ENCODE data around the gene GALNT9. TPM values are rescaled to one million over a fixed set of nuclear protein-coding genes. Genes with fewer than 3 reads are reported as not detected.

GALNT9 gene
- total RNA-seq, 2 experiments from 2014 or later: not detected

GRCh38 chr12:132237772-132238487, 91.5 kb downstream of the GALNT9 start:
- Mint-ChIP-seq H3K9me3 (no peaks in the 10 kb centered on the region), H3K4me3 (no peak overlapping the region), H3K36me3 (ENCODE audit: low read depth) (no peaks in the 10 kb centered on the region), H3K27ac (no peak overlapping the region), H3K4me1 (ENCODE audit: low read depth) (no peaks in the 10 kb centered on the region), H3K27me3 (no peaks in the 10 kb centered on the region)
- CTCF ChIA-PET: no interaction called here
- ATAC-seq (ENCODE audit: poor library complexity) (no peak), DNase-seq (no peak)
- Histone ChIP-seq H3K27ac (ENCODE audit: low read depth in 1 of 2, low read length in 2 of 2) (no peak overlapping the region), H3K36me3 (ENCODE audit: insufficient read depth, low read length) (no peaks in the 10 kb centered on the region), H3K27me3 (ENCODE audit: control insufficient read depth in 1 of 2, insufficient read depth in 2 of 2, low read length in 2 of 2) (no peaks in the 10 kb centered on the region), H3K4me3 (ENCODE audit: low read length) (no peak overlapping the region), H3K4me1 (ENCODE audit: insufficient read depth, low read length) (no peaks in the 10 kb centered on the region), H3K9me3 (ENCODE audit: control insufficient read depth in 1 of 2, insufficient read depth in 1 of 2, low read length in 2 of 2) (no peaks in the 10 kb centered on the region)
- no peak for TF ChIP-seq CTCF (IDR thresholded peaks at IDR 0.05)
- POLR2A ChIA-PET: no interaction called here
- intact Hi-C loops (cut with DNase I, micrococcal nuclease): no loop called here

GRCh38 chr12:132236930-132237771, 92.2 kb downstream of the GALNT9 start:
- Histone ChIP-seq H3K27me3 (ENCODE audit: control insufficient read depth in 1 of 2, insufficient read depth in 2 of 2, low read length in 2 of 2) (no peaks in the 10 kb centered on the region), H3K36me3 (ENCODE audit: insufficient read depth, low read length) (no peaks in the 10 kb centered on the region), H3K4me3 (ENCODE audit: low read length) (no peak overlapping the region), H3K9me3 (ENCODE audit: control insufficient read depth in 1 of 2, insufficient read depth in 1 of 2, low read length in 2 of 2) (no peaks in the 10 kb centered on the region), H3K4me1 (ENCODE audit: insufficient read depth, low read length) (no peaks in the 10 kb centered on the region), H3K27ac (ENCODE audit: low read depth in 1 of 2, low read length in 2 of 2) (no peak overlapping the region)
- H3K9me3 Mint-ChIP-seq: no peaks in the 10 kb centered on the region
- intact Hi-C loops (cut with DNase I, micrococcal nuclease): no loop called here
- DNase-seq (no peak), ATAC-seq (ENCODE audit: poor library complexity) (no peak)
- H3K27ac Mint-ChIP-seq: no peak overlapping the region
- CTCF ChIA-PET: no interaction called here
- no peak for TF ChIP-seq CTCF (IDR thresholded peaks at IDR 0.05)
- POLR2A ChIA-PET: no interaction called here
- no peaks in the 10 kb centered on the region for H3K27me3 Mint-ChIP-seq
- no peaks in the 10 kb centered on the region for H3K36me3 Mint-ChIP-seq (ENCODE audit: low read depth)
- no peaks in the 10 kb centered on the region for H3K4me1 Mint-ChIP-seq (ENCODE audit: low read depth)
- H3K4me3 Mint-ChIP-seq: no peak overlapping the region

GRCh38 chr12:132236129-132236929, 93.1 kb downstream of the GALNT9 start:
- H3K27me3 Mint-ChIP-seq: no peaks in the 10 kb centered on the region
- H3K9me3 Mint-ChIP-seq: no peaks in the 10 kb centered on the region
- ATAC-seq (ENCODE audit: poor library complexity) (no peak), DNase-seq (no peak)
- Histone ChIP-seq H3K4me1 (ENCODE audit: insufficient read depth, low read length) (no peaks in the 10 kb centered on the region), H3K27me3 (ENCODE audit: control insufficient read depth in 1 of 2, insufficient read depth in 2 of 2, low read length in 2 of 2) (no peaks in the 10 kb centered on the region), H3K36me3 (ENCODE audit: insufficient read depth, low read length) (no peaks in the 10 kb centered on the region), H3K9me3 (ENCODE audit: control insufficient read depth in 1 of 2, insufficient read depth in 1 of 2, low read length in 2 of 2) (no peaks in the 10 kb centered on the region), H3K4me3 (ENCODE audit: low read length) (no peak overlapping the region), H3K27ac (ENCODE audit: low read depth in 1 of 2, low read length in 2 of 2) (no peak overlapping the region)
- intact Hi-C loops (cut with DNase I, micrococcal nuclease): no loop called here
- ChIA-PET POLR2A (no interaction called here), CTCF (no interaction called here)
- H3K27ac Mint-ChIP-seq: no peak overlapping the region
- no peaks in the 10 kb centered on the region for H3K36me3 Mint-ChIP-seq (ENCODE audit: low read depth)
- no peak overlapping the region for H3K4me3 Mint-ChIP-seq
- H3K4me1 Mint-ChIP-seq (ENCODE audit: low read depth): no peaks in the 10 kb centered on the region
- TF ChIP-seq CTCF (IDR thresholded peaks at IDR 0.05): no peak

All from CD4-positive, alpha-beta T cell (primary cell).